GM19455 (cell line): ENCODE data around the gene FAM174C.
"Not testable (repeated sequence)": the region's sequence is repeated elsewhere in the genome, so short reads cannot be mapped to it uniquely, and the experiment has no call there.

ENCODE experiments used
- ATAC-seq: cut with Tn5 transposase; IDR thresholded peaks from one replicate; pipeline ENCODE4 v1.9.1; 2021; ENCODE audit not compliant: unreplicated experiment

The FAM174C gene

DNA sequence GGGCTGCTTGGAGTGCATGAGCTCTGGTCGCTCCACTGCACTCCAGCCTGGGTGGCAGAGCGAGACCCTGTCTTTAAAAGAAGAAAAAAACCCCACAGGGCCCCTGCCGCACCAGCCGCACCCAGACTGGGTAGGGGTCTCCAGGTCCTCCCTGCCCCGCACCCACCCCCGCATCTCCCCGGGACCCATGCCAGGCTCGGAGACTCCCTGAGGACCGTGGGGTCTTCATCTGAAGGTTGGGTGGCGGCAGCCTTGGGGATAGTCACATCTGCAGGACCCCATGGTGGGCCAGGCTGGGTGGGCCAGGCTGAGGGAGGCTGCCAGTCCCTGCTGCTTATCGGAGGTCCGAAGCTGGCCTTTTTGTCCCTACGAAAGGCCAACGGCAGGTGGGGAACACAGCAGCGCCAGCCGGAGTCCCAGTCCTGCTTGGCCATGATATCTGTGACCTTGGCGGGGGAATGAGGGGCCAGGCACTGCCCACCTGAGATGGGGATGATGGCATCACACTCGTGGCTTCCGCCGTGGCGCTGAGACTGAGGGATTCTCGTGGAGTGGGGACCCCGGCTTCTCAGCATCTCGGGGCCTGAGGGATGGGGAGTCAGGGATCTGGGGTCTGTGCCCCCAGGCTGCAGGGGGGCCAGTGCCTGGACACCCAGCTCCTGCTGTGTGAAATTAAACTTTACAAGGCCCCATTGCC is 21.4 kb downstream of the FAM174C start:
- no peak for ATAC-seq

DNA sequence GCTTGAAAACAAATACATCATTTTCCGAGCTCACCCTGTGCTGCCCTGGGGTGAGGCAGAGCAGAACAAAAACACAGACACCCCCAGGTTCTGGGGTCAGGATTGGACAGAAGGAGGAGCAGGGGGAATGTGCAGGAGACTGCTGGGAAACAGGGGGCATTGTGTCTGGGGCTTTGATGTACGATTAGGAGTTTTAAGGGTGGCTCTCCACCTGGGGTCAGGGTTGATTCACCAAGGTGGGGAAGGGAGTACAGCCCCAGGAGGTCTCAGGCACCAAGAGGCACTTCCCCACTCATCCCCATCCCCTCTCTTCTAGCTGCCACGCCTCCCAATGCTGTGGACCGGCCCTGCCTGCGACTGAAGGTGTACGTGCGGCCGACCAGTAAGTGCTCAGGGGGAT is 22.9 kb downstream of the FAM174C start:
- no peak for ATAC-seq

DNA sequence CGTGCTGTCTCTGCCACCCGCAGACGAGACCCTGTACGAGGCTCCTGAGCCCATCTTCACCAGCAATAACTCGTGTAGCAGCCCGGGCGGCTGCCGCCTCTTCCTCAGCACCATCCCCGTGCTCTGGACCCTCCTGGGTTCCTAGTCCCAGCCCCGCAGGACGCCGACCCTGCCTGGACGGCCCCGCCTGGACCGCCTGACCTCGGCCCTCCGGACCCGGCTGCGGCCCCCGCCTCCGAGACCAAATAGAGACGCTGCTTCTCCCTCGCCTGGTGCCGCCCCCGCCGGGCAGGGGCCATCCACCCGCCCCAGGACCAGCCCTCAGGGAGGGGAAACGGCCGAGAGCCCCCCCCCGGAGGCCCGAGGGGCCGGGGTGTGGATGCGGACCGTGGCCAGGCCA is 24.5 kb downstream of the FAM174C start:
- ATAC-seq, result no peak

DNA sequence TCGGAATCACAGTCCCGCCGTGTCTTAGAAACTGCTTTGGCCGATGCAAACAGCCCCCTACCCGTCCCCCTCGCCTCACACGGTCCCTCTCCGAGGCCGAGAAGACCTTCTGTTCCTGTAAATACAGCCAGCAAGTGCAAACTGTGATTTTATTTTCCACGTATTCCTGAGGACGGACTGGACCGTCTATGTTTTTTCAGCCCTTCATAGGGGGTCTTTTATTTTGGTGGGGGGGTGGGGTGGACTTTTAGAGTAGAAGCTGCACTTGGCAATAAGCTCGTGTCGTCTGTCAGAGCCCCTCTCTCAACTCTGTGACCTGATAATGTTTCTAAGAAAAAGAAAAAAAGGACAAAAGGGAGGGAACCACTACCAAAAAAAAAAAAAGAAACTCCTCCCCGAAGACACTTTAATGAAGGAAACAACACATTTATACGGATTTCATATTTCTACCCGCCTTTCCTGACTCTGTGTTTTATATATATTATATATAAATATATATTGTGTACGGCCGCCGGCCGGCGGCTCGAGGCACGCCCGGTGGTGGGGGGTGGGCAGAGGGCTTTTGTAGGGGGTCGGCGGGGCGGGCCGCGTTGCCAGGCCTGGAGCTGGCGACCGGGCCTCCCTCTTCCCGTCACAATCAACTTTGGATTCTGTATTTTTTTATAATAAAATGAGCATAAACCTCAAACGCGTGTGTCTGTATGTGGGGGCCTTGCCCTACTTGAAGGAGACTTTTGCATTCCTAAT is 25.6 kb downstream of the FAM174C start:
- no peak for ATAC-seq

DNA sequence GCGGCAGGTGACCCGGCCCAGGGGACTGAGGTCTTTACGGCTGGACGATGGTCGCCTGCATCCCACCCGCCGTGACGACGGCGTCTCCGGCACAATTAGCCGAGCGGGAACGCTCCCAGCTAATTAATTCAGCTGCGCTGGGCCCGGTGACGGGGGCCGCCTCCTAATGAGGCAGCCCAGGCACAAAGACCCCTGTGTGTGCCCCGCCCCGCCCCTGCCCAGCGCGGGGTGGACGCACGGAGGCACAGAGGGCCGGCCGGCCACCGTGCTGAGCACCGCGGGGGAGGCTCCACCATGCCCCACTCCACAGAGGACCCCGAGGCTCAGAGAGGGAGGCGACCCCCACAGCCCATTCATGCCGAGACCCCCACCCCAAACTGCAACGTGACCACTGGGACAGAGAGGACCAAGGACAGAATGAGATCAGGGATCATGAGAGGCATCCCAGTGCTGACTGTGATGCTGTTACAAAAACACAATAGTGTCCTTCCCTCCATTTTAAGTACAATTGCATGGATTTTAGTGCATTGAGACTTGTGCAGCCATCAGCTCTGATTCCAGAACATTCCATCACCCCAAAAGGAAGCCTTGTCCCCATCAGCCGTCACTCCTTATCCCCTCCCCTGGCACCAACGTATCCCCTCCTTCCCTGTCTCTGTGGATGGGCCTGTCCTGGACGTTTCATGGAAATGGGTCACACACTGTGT is 27.4 kb downstream of the FAM174C start:
- ATAC-seq, result no peak

DNA sequence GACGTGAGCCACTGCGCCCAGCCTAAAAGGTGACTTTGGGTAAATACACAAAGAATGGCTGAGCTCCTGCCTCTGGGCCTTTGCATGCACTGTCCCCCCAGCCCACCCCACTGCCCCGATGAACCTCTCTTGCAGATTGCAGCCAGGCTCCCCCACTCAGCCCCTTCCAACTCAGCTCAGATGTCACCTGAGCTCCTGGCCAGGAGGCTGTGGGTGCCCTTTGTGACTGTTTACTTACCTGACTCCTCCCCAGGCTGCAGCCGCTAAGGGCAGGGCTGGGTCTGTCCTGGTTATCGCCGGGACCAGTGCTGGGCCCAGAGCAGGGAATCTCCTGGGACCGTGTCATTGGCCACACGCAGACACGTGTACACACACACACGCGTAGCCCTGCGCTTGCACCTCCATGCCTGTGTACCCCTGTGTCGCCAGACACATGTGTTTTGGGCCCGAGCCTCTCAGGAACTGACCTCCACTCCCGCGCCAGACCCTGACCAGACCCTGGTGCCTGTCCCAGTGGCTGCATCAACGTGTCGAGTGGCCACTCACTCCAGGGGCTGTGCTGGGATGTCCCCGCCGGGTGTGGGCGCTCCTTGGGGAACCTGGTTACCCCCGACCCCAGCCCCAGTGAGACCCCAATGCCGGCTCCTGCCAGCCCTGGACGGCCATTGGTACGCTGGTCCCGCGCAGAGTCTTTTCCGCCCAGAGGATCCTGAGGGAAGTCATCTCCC is 29.0 kb downstream of the FAM174C start:
- no peak for ATAC-seq

DNA sequence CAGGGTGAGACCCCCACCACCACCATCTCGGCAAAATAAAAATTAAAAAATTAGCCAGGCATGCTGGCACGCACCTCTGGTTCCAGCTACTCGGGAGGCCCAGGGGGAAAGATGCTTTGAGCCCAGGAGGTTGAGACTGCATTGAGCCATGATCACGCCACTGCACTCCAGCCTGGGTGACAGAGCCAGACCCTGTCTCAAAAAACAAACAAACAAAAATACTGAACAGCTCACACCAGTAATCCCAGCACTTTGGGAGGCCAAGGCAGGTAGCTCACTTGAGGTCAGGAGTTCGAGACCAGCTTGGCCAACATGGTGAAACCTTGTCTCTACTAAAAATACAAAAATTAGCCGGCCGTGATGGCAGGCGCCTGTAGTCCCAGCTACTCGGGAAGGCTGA is 30.0 kb downstream of the FAM174C start:
- not testable (repeated sequence) for ATAC-seq

DNA sequence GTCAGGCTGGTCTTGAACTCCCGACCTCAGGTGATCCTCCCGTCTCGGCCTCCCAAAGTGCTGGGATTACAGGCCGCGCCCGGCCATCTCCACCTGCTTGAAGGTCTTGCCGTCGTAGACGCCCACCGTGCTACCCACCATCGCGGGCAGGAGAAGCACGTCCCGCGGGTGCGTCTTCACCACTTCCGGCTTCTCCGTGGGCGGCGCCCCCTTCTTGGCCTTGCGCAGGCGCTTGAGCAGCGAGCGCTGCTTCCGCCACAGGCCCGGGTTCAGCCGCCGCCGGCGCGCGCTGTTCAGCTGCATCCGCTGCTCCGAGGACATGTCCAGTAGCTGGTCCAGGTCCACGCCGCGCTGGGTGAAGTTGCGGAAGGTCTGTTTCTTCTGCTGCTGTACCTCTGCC is 32.0 kb downstream of the FAM174C start:
- ATAC-seq, result no peak

DNA sequence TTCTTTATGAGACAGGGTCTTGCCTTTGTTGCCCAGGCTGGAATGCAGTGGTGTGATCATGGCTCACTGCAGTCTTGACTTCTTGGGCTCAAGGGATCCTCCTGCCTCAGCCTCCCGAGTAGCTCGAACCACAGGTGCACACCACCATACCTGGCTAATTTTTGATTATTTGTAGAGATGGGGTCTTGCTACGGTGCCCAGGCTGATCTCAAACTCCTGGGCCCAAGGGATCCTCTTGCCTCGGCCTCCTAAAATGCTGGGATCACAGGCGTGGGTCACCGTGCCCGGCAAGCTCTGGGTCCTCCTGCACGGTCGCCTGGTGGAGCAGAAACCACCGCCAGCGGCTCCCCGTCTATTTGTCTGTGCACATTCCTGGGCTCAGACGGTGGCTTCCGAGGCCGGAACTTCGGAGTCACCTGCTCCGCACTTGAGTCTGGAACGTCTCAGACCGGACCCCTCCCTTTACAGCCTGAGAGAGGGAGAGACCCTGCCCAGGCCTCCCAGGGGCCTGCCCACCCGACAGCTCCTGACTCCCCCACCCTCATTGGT is 32.5 kb downstream of the FAM174C start:
- ATAC-seq, result no peak

DNA sequence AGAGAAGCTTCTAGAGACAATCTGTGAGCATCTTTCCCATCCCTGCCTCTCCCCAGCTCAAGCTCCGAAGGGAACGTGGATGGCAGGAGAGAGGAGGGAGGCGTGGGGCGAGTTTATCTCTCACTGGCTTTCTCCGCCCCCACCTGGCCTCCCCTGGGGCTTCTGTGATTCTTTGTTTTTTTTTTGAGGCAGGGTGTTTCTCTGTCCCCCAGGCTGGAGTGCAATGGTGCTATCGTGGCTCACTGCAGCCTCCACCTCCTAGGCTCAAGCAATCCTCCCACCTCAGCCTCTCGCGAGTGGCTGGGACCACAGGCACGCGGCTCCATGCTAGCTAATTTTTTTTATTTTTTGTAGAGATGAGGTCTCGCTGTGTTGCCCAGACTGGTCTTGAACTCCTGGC is 33.4 kb downstream of the FAM174C start:
- ATAC-seq, result no peak

DNA sequence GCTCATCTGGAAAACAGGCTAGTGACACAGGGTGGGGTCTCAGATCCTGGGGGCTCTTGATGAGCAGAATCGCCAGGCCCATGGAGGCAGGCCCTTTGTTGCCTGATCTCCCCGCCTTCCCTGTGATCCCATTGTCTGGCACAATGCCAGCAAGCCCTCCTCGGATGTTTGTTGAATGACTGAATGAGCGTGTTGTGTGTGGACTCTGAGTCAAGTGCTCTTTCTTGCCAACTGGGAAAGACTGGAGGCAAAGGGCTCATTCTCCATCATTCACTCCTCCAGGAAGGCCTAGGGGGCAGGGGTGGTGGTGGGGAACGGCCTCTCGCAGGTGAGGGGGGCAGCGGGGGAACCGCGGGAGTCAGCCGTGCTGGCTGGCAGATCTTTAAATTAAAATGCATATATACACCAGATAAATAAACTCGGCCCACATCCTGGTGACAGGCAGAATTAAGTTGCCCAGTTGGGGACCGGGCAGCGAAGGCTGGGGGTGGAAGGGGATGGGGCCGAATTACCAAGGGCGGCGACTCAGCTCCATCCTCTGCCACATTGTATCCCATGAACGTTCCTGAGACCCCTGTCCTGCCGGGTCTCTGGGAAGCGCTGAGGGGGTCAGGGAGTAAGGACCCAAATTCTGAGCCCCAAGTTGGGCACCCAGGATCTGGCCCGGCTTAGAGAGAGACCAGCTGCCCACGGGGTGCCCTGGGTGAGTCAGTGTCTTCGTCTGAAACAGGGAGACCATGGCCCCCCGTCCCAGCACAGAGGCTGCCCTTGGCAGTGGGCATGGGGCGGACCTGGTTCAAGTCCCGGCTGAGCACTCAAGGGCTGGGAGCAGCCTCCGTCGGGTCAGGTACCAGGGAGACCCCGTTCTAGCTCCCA is 34.9 kb downstream of the FAM174C start:
- ATAC-seq, result no peak

DNA sequence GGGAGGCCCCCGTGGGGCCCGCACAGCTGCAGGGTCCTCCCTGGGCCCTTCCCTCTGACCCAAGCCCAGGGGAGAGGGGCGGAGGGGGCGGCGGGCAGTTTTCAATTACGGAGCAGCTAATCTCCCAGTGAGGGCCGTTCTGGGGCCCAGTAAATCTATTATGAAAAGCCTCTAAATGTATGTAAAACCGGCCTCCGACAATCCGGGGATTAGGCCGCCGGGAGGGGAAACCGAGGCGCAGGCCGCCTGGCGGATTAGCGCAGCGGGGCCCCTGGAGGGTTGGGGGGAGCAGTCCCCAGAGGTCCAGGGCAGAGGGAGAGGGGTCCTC is 35.5 kb downstream of the FAM174C start:
- no peak for ATAC-seq

DNA sequence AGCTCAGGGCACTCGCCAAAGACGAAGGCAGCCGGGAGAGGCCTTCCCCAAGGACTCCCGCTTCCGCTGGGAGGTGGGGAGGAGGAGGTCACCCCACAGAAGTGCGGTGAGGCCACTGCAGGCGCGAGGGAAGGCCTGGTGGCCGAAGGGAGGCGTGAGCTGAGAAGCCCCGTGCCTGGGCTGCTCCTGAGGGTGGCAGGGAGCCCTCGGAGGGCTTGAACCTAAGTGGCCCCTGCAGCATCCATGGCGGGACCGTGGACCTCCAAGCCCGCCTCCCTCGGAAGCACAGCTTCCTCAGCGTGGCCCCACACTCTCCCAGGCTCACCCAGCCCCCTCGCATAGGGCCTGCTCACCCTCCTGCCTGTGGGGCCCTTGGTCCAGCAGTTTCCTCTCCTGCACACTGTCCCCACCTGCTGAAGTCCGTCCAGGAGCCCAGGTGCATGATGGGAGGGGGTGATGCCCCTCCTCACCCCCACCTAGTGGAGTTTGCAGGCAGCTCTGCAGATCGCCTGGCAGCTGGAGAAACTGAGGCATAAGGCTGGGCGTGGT is 36.3 kb downstream of the FAM174C start:
- ATAC-seq, result no peak

DNA sequence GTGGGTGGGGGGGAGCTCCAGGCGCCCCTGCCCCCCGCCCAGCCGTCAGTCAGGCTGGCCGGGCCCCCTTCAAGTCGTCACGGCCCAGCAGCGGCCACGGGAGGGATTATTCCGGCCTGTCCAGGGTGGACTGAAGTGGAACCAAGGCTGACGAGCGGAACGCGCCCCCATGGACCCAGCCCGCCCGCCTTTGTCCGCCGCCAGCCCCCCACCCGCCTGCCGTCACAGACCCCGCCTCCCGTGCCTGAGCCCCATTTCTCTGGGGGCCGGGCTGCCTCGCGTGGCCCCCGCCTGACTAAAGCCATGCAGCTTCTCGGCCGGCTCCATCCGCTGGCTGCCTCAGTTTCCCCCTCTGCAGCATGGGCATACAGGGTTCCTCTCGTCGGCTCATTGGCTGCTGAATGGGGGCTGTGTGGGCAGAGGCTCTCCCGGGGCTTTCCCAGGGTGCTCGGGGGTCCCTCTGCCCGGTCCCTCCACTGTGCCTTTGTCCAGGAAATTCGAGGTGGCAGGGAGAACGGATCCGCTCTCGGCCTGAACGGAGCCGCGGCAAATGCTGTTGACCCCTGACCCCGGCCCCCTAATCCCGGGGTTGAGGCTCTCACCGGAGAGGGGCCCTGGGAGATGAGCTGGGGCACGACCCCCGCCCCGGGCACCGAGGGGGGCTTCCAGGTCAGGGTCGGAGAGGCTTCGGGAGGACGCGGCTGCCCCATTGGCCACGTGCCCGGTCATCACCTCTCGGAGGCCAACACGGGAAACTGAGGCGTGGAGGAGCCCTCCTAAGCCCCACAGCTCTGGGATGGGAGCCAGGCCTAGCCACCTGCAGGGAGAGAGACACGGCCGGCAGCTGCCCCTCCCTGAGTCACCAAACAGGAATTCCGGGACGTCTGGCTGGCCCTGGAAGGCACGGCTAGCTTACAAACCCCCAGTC is 37.7 kb downstream of the FAM174C start:
- ATAC-seq, result no peak

DNA sequence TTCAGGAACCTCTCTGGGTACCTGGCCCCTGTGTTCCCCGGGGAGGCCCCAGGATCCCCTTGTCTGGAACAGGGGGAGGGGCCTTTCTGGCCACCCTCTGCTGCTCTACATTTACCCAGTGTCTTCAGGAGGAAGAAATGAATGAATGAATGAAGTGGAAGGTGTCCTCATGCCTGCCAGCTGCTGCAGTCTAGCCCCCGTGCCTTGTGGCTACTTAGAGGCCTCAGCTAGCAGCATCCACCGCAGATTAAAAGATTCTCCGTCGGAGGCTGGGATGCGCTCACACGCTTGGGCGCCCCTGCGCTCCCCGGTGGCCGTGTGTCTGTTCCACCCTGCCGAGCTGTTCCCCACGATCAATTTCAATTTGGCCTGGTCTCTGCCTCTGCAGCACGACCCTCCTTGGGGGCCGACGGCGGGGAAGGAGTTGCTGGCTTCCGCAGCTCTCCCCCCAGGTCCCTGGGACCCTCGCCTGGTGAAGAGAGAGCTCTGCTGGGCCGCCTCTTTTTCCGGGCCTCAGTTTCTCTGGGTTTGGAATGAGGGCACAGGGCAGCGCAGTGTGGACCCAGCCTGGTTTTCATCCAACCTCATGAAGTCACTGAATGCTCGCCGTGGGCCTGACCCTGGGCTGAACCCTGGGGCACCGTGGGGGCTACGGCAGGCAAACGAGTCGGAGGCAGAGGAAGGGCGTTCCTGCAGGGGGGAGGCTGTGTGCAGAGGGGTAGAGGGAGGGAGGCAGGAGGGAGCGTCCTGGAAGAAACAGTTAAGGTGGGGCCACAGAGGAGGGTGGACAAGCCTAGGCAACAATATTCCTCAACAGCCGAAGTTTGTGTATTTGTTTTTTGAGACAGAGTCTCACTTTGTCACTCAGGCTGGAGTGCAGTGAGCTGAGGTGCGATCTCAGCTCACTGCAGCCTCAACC is 38.6 kb downstream of the FAM174C start:
- no peak for ATAC-seq

DNA sequence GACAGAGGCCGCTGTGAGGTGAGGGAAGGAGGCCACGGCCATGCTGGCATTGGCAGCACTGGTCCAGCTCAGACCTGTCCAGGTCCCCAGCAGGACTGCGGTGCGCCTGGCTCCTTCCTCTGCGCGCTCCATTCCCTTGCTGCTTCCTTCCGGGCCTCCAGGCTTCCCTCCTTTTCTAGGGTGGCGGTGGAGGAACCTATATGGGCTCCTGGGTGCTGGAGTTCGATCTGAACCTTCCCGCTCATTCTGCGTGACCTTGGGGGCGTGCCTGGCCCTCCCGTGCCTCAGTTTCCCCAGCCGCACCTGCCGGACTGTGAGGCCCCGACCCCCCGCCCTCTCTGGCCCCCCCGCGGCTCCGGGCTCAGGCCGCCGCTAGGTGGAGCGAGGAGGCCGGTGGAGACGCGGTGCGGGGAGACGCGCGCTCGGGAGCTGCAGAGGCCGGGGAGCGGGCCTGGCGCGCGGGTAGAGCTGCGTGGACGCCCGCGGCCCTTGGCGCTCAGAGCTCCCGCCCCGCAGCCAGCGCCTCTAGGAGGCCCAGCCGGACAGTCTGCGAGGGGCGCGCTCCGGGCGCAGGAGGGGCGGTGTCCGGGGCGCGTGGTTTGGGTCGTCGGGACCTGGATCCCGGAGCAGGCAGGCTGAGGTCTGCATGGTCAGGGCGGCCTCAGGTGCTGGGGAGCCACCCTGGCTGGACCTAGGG is 40.3 kb downstream of the FAM174C start:
- ATAC-seq, result no peak

DNA sequence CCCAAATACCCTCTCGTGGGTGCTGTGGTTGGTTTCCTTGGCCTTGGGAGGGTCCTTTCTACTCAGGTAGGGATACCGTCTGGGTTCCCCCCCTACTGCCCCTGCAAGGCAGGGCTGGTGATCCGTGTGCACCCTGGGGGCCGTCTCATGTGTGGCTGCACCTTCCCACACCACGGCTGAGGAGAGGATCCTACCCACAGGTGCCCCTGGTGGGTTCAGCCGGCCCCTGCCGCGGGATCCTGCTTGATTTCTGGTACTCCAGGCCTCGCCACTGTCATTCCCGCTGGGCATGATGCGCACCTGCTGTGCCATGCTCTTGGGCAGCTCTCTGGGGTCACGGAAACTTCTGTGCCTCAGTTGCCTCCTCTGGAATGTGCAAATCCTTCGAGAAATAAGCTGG is 41.1 kb downstream of the FAM174C start:
- ATAC-seq, result no peak
